Body of pancreas (tissue), 4 donors: ENCODE results near the gene TAS2R16. TPM values are rescaled to one million over a fixed set of nuclear protein-coding genes. Genes with fewer than 3 reads are reported as not detected.

ENCODE experiments used
- ATAC-seq: fragments of 150-250 bp; one replicate; pipeline ENCODE4 v1.9.1; 2016
- DNase-seq, 4 donors: peaks; one replicate each; pipeline ENCODE4 v3.0.0-alpha.2; 2019
- H3K27ac ChIP-seq, 4 donors: fragments of 200-600 bp; sonication (generic); 1 replicate in 3 of 4; 2 replicates in 1 of 4; pipeline versions ENCODE4 v1.5.1 to v1.6.1; 2016 to 2019; ENCODE audit warnings: mild to moderate bottlenecking in 1 of 4, mixed read lengths in 1 of 4, moderate library complexity in 1 of 4
- H3K27me3 ChIP-seq, 2 donors: fragments of 200-600 bp; sonication (generic); one replicate each; pipeline ENCODE4 v1.6.0; 2016; ENCODE audit warnings: mild to moderate bottlenecking in 1 of 2
- H3K36me3 ChIP-seq, 2 donors: fragments of 200-600 bp; sonication (generic); replicated peaks in 1 of 2; 2 replicates each; pipeline ENCODE4 v1.5.1; 2016; ENCODE audit warnings: low read depth in 2 of 2; ENCODE audit not compliant: insufficient read depth in 1 of 2
- H3K4me1 ChIP-seq: fragments of 200-600 bp; sonication (generic); one replicate; pipeline ENCODE4 v1.6.0; 2016
- H3K4me3 ChIP-seq, 2 donors: fragments of 200-600 bp; sonication (generic); 1 replicate in 1 of 2; 2 replicates in 1 of 2; pipeline ENCODE4 v1.5.1; 2016 to 2019
- H3K9me3 ChIP-seq, 3 donors: fragments of 200-600 bp; sonication (generic); 1 replicate in 2 of 3; 2 replicates in 1 of 3; pipeline ENCODE4 v1.5.1; 2016
- POLR2A ChIP-seq, 3 donors: fragments of 450-650 bp; IDR thresholded peaks; one replicate each; pipeline ENCODE4 v1.6.1; 2016; ENCODE audit warnings: antibody characterized with exemption in 3 of 3, mild to moderate bottlenecking in 2 of 3
- WGBS, 2 donors: methylation state at CpG; one replicate each; pipeline ENCODE4 v1.1.5; 2017; 5-methylcytosine and 5-hydroxymethylcytosine counted together
- intact Hi-C: fragments of 100-400 bp; cut with DNase I; formaldehyde crosslinking; loops from one replicate; pipeline ENCODE4 v1.15.1; 2023
- total RNA-seq, 2 donors: library from RNA; depleted of rRNA; stranded (reverse); fragments of >200 nt; gene quantifications; one replicate each; pipeline ENCODE4 v1.1.0, GENCODE V29; 2016
- TF ChIP-seq, protein P1 (sequence below), 7 experiments: fragments of 450-650 bp in 4 of 7; fragments of 200-600 bp in 3 of 7; sonication (generic) in 3 of 7; IDR thresholded peaks; one replicate each; pipeline ENCODE4 v1.5.1; 2016 to 2019; ENCODE audit warnings: antibody characterized with exemption in 7 of 7

The TAS2R16 gene, protein sequence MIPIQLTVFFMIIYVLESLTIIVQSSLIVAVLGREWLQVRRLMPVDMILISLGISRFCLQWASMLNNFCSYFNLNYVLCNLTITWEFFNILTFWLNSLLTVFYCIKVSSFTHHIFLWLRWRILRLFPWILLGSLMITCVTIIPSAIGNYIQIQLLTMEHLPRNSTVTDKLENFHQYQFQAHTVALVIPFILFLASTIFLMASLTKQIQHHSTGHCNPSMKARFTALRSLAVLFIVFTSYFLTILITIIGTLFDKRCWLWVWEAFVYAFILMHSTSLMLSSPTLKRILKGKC
- total RNA-seq, result not detected

GRCh38 chr7:122995600-122995999, at the start of gene TAS2R16:
Gene TAS2R16, minus strand, starts transcription at chr7:122995700. Its CDS starts 66 bp downstream, at chr7:122995634.
- Histone ChIP-seq H3K27ac (no peak within 1 kb of the TSS), H3K4me3 (no peak within 1 kb of the TSS), H3K4me1 (no peaks in the 10 kb centered on the region), H3K27me3 (no peaks in the 10 kb centered on the region), H3K36me3 (no peaks in the 10 kb centered on the region), H3K9me3 (no peaks in the 10 kb centered on the region)
- no peak for ATAC-seq
- DNase-seq, result no peak
- TF ChIP-seq, protein P1, sequence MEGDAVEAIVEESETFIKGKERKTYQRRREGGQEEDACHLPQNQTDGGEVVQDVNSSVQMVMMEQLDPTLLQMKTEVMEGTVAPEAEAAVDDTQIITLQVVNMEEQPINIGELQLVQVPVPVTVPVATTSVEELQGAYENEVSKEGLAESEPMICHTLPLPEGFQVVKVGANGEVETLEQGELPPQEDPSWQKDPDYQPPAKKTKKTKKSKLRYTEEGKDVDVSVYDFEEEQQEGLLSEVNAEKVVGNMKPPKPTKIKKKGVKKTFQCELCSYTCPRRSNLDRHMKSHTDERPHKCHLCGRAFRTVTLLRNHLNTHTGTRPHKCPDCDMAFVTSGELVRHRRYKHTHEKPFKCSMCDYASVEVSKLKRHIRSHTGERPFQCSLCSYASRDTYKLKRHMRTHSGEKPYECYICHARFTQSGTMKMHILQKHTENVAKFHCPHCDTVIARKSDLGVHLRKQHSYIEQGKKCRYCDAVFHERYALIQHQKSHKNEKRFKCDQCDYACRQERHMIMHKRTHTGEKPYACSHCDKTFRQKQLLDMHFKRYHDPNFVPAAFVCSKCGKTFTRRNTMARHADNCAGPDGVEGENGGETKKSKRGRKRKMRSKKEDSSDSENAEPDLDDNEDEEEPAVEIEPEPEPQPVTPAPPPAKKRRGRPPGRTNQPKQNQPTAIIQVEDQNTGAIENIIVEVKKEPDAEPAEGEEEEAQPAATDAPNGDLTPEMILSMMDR (IDR thresholded peaks at IDR 0.05), result no peak
- TF ChIP-seq POLR2A (IDR thresholded peaks at IDR 0.05), result no peak
- intact Hi-C loops, result no loop called here

GRCh38 chr7:123043642-123044041, 48.1 kb upstream of the TAS2R16 start:
- H3K9me3 ChIP-seq, result peaks cover 0 to 1% (median 0%) of the 10 kb centered on the region in 3 donors
- H3K4me1 ChIP-seq, result no peaks in the 10 kb centered on the region
- intact Hi-C loops, result no loop called here
- no peaks in the 10 kb centered on the region for H3K27me3 ChIP-seq
- H3K27ac ChIP-seq, result no peak overlapping the region
- DNase-seq (no peak), ATAC-seq (no peak)
- no peak for TF ChIP-seq POLR2A (IDR thresholded peaks at IDR 0.05)
- TF ChIP-seq, protein P1 (IDR thresholded peaks at IDR 0.05), result no peak
- H3K36me3 ChIP-seq, result no peaks in the 10 kb centered on the region
- H3K4me3 ChIP-seq, result no peak overlapping the region

DNA sequence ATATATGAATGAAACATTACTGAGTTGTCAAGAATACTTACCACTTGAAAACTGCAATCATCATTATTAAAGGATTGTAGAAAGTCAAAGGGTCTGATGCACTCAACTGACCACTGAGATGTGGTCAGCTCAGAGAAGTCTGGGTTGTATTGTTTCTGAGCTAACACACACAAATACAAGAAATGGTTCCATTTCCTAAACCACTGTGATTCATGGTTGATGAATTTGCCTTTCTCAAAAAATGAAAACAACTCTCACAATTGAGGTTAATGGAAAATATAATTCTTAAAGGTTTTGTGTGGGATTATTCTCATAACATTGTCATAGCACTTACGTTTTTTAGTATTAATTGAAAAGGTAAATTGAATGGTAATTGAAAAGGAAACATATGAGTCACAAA, 45.6 kb upstream of the TAS2R16 start:
- H3K4me3 ChIP-seq, result no peak overlapping the region
- H3K9me3 ChIP-seq, result no peaks in the 10 kb centered on the region
- 54 to 56% methylated on average over 1 of the region's 1 CpG for WGBS, 2 donors
- H3K4me1 ChIP-seq, result no peaks in the 10 kb centered on the region
- no peaks in the 10 kb centered on the region for H3K27me3 ChIP-seq
- H3K36me3 ChIP-seq, result no peaks in the 10 kb centered on the region
- intact Hi-C loops, result no loop called here
- H3K27ac ChIP-seq, result no peak overlapping the region
- ATAC-seq (no peak), DNase-seq (no peak)
- TF ChIP-seq, protein P1 (IDR thresholded peaks at IDR 0.05), result no peak
- no peak for TF ChIP-seq POLR2A (IDR thresholded peaks at IDR 0.05)

- Histone ChIP-seq H3K9me3 (no peaks in the 10 kb centered on the region), H3K36me3 (no peaks in the 10 kb centered on the region), H3K4me3 (no peak overlapping the region), H3K27ac (no peak overlapping the region), H3K4me1 (no peaks in the 10 kb centered on the region), H3K27me3 (no peaks in the 10 kb centered on the region)
- intact Hi-C loops, result no loop called here
- ATAC-seq (no peak), DNase-seq (no peak)
- no peak for TF ChIP-seq POLR2A (IDR thresholded peaks at IDR 0.05)
- TF ChIP-seq, protein P1 (IDR thresholded peaks at IDR 0.05), result no peak
- WGBS, 2 donors, result 24 to 47% methylated on average over 3 of the region's 3 CpGs
Observed at GRCh38 chr7:123039269-123039668, 43.8 kb upstream of the TAS2R16 start.

- no peak for ATAC-seq
- intact Hi-C loops, result no loop called here
- DNase-seq, result no peak
- Histone ChIP-seq H3K36me3 (no peaks in the 10 kb centered on the region), H3K4me3 (no peak overlapping the region), H3K4me1 (no peaks in the 10 kb centered on the region), H3K27ac (no peak overlapping the region), H3K27me3 (no peaks in the 10 kb centered on the region), H3K9me3 (no peaks in the 10 kb centered on the region)
- 89 to 90% methylated on average over 1 of the region's 1 CpG for WGBS, 2 donors
- TF ChIP-seq POLR2A (IDR thresholded peaks at IDR 0.05), result no peak
- TF ChIP-seq, protein P1 (IDR thresholded peaks at IDR 0.05), result no peak
Observed at GRCh38 chr7:123034106-123034505, 38.6 kb upstream of the TAS2R16 start.
